Esophagus (tissue), 2 donors: ENCODE results near the gene A4GNT. TPM values are rescaled to one million over a fixed set of nuclear protein-coding genes. Genes with fewer than 3 reads are reported as not detected.

ENCODE experiments used
- H3K27ac ChIP-seq, 2 donors: one replicate each; pipeline ENCODE4 v1.5.1; 2013; ENCODE audit warnings: low read depth in 2 of 2, mild to moderate bottlenecking in 2 of 2, inconsistent platforms in 1 of 2, low read length in 1 of 2, moderate library complexity in 1 of 2
- H3K27me3 ChIP-seq, 2 donors: one replicate each; pipeline ENCODE4 v1.6.1; 2013; ENCODE audit warnings: low read length in 2 of 2, control low read depth in 1 of 2, mild to moderate bottlenecking in 1 of 2; ENCODE audit not compliant: insufficient read depth in 2 of 2, control insufficient read depth in 1 of 2
- H3K36me3 ChIP-seq, 2 donors: one replicate each; pipeline ENCODE4 v1.6.1; 2013; ENCODE audit warnings: low read length in 1 of 2; ENCODE audit not compliant: control insufficient read depth in 2 of 2, insufficient read depth in 2 of 2
- H3K4me1 ChIP-seq, 2 donors: one replicate each; pipeline ENCODE4 v1.6.1; 2013; ENCODE audit warnings: low read length in 1 of 2; ENCODE audit not compliant: control insufficient read depth in 2 of 2, insufficient read depth in 2 of 2
- H3K4me3 ChIP-seq, 2 donors: one replicate each; pipeline ENCODE4 v1.5.1; 2013; ENCODE audit warnings: low read length in 2 of 2, mild to moderate bottlenecking in 2 of 2, low read depth in 1 of 2, moderate library complexity in 1 of 2
- H3K9me3 ChIP-seq, 2 donors: one replicate each; pipeline ENCODE4 v1.6.1; 2013; ENCODE audit warnings: mild to moderate bottlenecking in 2 of 2, low read depth in 1 of 2, low read length in 1 of 2, moderate library complexity in 1 of 2; ENCODE audit not compliant: control insufficient read depth in 2 of 2, insufficient read depth in 1 of 2
- WGBS, 2 donors: extraction: QIAGEN DNeasy Blood & Tissue Kit; methylation state at CpG; one replicate each; pipeline ENCODE4 v1.1.7; 2013; 5-methylcytosine and 5-hydroxymethylcytosine counted together
- polyA plus RNA-seq, 2 donors: library from polyadenylated mRNA; stranded (reverse); fragments of 200-250 nt; gene quantifications; one replicate each; pipeline ENCODE4 v1.2.3, GENCODE V29; 2013
- donor health status: healthy with polysubstance abuse.
- donor health status: Bipolar disorder and iron deficiency.

A4GNT gene
- polyA plus RNA-seq, 2 donors: not detected

DNA sequence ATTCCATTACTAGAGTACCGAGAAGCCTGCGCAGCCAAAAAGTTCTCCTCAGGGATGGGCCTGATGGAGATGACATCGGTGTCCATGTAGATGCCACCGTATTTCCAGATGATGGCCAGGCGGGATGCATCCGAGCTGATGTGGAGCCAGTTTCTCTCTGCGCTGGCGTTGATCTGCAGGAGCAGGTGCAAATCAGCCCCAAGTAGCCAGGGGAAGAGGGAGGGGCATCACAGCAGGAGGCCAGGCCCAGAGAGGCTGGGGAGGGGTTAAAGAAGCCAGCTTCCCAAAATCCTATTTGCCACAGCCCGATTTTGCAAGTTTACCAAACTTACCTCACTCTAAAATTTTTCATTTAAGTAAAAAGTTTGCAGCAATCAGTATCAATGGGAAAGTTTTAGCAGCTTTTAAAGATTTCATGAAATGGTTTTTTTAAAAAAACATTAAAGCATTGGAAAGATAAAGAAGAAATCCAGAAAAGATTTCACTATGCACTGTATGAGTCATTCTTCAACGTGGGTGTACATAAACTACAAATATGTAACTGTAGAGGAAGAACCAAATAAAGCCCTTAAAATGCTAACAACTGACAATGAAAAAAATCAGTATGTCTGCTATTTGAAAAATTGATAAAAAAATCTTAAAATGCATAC is 7.4 kb downstream of the A4GNT start:
- Histone ChIP-seq H3K27ac (no peak overlapping the region), H3K4me3 (no peak overlapping the region), H3K9me3 (no peaks in the 10 kb centered on the region), H3K4me1 (peaks cover 0 to 7% of the 10 kb centered on the region in 2 donors), H3K27me3 (no peaks in the 10 kb centered on the region), H3K36me3 (no peaks in the 10 kb centered on the region)
- WGBS, 2 donors: 74 to 82% methylated on average over 10 of the region's 10 CpGs

DNA sequence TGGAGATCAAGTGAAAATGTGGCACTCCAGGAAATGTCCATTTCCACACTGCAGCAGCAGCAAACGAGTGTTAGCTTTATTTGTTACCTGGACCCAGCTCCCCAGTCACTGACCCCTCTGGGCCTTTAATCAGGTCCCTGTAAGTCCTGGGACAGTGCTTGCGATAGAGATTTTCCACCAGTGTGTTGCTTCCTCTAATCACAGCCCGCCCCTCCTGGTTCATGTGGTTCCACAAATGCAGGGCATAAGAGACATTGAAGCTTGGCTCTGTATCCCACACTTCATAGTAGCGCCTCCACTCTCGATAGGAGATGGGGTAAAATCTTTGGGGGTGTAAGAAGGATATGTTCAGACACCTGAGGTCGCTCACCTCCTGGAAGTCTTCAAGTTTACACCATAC is 8.0 kb downstream of the A4GNT start:
- 87 to 91% methylated on average over 6 of the region's 6 CpGs for WGBS, 2 donors
- H3K4me3 ChIP-seq: no peak overlapping the region
- H3K4me1 ChIP-seq: peaks cover 0 to 7% of the 10 kb centered on the region in 2 donors

GRCh38 chr3:138119423-138119766 is 12.8 kb downstream of the A4GNT start:
- Histone ChIP-seq H3K4me3 (no peak overlapping the region), H3K27me3 (no peaks in the 10 kb centered on the region), H3K9me3 (no peaks in the 10 kb centered on the region), H3K36me3 (no peaks in the 10 kb centered on the region), H3K4me1 (peaks cover 0 to 3% of the 10 kb centered on the region in 2 donors), H3K27ac (no peak overlapping the region)
- WGBS, 2 donors: 64 to 67% methylated on average over 4 of the region's 4 CpGs

More for the DNA sequence above, 8.0 kb downstream of the A4GNT start:
- H3K27me3 ChIP-seq: no peaks in the 10 kb centered on the region
- H3K36me3 ChIP-seq: no peaks in the 10 kb centered on the region
- no peaks in the 10 kb centered on the region for H3K9me3 ChIP-seq
- no peak overlapping the region for H3K27ac ChIP-seq

DNA sequence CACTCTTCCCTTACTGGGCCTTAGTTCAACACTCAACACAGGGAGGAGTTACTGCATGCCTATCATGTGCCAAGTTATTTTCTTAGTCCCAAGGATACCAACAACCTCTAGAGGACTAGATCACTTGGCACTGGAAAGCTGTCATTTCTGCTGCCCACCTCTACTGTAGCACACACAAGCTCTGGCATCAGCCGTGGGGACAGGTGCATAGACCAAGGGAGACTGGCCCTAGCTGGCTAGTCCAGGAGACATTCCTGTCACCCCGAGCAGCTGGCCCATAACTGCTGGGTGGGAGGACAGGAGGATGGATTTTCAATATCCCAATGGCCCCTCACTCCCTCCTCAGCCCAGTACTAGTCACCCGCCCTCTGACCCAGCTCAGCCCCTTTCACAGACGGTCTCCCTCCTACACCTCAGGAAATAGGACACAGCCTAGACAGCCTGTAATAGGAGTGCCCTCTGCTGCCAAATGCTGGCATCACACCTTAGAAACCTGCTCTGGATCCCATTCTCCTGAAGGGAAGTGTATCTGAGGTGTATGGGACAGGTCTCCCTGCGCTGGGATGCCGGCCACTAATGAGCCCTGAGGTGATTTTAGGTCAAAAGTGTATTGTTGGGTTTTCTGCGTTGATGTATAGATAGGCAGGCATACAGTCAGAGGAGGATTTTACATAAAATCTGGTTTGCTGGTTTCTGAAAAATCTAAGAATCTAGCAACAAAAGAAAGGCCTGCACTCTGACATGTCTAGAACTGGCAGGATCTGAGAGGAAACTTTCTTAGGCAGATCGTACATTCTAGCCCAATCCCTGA is 13.4 kb downstream of the A4GNT start:
- WGBS, 2 donors: 24 to 28% methylated on average over 8 of the region's 8 CpGs
- Histone ChIP-seq H3K4me1 (peaks cover 0 to 5% of the 10 kb centered on the region in 2 donors), H3K27me3 (no peaks in the 10 kb centered on the region), H3K9me3 (no peaks in the 10 kb centered on the region), H3K4me3 (no peak overlapping the region), H3K27ac (no peak overlapping the region), H3K36me3 (no peaks in the 10 kb centered on the region)

DNA sequence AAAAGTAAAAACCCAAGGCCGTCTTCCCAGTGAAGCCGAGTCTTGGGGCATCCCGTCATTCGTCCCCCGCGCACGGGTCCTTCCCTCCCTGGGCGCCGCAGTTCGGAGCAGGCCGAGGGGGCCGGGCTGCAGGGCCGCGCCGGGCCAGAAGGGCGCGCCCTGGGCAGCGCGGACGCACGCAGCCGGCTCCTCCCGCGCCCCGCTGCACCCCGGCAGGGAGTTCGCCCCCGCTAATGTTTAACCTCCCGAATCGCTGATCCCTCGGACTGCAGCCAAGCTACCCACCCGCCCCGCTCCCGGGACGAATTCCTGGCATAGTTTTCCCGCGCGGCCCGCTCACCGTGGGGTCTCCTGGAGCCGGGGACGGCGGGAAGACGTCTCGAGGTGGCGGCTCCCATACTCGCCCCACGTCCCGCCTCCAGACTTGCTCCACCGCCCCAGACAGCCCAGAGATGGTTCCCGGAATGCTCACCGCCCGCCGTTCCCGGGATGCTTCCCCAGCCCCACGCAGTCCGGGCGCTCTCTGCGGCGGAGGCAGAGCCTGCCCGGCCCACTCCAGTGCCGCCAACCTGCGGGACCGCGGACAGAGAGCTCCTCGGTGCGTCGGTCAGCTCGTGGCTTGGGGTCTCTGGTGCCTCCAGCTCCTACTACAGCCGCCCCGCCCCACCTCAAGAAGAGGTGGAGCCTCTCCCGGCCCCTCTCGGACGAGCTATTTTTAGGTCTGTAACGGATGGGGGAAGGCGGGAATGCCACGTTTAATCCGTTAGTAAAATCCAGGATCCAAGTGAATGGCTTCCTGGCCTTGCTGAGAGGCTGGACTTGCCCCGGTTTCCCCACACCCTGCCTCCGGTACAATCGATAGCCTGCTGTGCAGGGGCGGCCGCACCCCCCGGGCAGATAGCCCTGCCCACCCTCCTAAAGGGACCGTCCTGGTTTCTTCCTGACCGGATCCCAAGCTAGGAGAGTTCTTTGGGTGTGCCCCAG is 16.9 kb downstream of the A4GNT start, which contains the start of gene DZIP1L:
Gene DZIP1L, minus strand, starts transcription at position 621 of the 984 bp plus-strand sequence. CDS start 11,637 bp downstream, outside the sequence.
- Histone ChIP-seq H3K27ac (peak within 1 kb of the TSS; percentile 63 to 76), H3K4me1 (peaks cover 0 to 5% of the 10 kb centered on the region in 2 donors), H3K4me3 (peak within 1 kb of the TSS; percentile 51 to 54), H3K36me3 (no peaks in the 10 kb centered on the region), H3K27me3 (no peaks in the 10 kb centered on the region), H3K9me3 (no peaks in the 10 kb centered on the region)
- 1% methylated on average over 82 to 86 of the region's 86 CpGs for whole genome bisulfite sequencing, 2 donors

- peaks cover 0 to 5% of the 10 kb centered on the region in 2 donors for H3K4me1 ChIP-seq
These were observed 17.7 kb downstream of the A4GNT start for GRCh38 chr3:138114431-138114918.

GRCh38 chr3:138113326-138113725 is 18.9 kb downstream of the A4GNT start:
- H3K27me3 ChIP-seq: no peaks in the 10 kb centered on the region
- no peaks in the 10 kb centered on the region for H3K36me3 ChIP-seq
- H3K4me1 ChIP-seq: peaks cover 0 to 3% of the 10 kb centered on the region in 2 donors
- peak overlapping the region in 1 of 2 donors; percentile 53 for H3K27ac ChIP-seq
- 31 to 39% methylated on average over 1 of the region's 1 CpG for WGBS, 2 donors
- H3K9me3 ChIP-seq: no peaks in the 10 kb centered on the region
- no peak overlapping the region for H3K4me3 ChIP-seq

More at GRCh38 chr3:138114431-138114918, 17.7 kb downstream of the A4GNT start:
- Histone ChIP-seq H3K27ac (peak overlapping the region; percentile 63 to 76), H3K4me3 (peak overlapping the region; percentile 51 to 54), H3K27me3 (no peaks in the 10 kb centered on the region), H3K36me3 (no peaks in the 10 kb centered on the region), H3K9me3 (no peaks in the 10 kb centered on the region)
- 13 to 25% methylated on average over 9 of the region's 9 CpGs for WGBS, 2 donors

DNA sequence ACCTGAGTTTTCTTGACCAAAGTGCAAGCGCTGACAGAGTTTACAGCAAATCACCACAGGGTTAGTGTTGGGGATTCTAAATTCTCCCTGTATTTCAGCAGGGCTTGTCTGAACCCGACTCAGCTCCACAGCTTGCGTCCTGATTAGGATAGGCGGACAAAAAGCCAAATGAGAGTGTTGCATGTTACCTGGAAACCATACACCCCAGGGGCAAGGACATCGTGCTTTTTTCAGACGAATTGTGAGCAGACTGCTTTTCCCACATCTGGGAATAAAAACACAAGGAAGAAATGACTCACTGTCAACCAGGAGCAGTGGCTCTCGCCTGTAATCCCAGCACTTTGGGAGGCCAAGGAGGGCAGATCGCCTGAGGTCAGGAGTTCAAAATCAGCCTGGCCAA is 19.8 kb downstream of the A4GNT start:
- Histone ChIP-seq H3K27me3 (no peaks in the 10 kb centered on the region), H3K27ac (no peak overlapping the region)

GRCh38 chr3:138105598-138105997 is 26.6 kb downstream of the A4GNT start:
- no peaks in the 10 kb centered on the region for H3K9me3 ChIP-seq
- 97 to 100% methylated on average over 1 of the region's 1 CpG for WGBS, 2 donors

More for the DNA sequence above, 19.8 kb downstream of the A4GNT start:
- H3K4me1 ChIP-seq: peaks cover 0 to 3% of the 10 kb centered on the region in 2 donors
- no peak overlapping the region for H3K4me3 ChIP-seq
- 47 to 61% methylated on average over 8 of the region's 8 CpGs for WGBS, 2 donors
- H3K9me3 ChIP-seq: no peaks in the 10 kb centered on the region
- no peaks in the 10 kb centered on the region for H3K36me3 ChIP-seq

More at GRCh38 chr3:138105598-138105997, 26.6 kb downstream of the A4GNT start:
- H3K4me1 ChIP-seq: no peaks in the 10 kb centered on the region
- H3K27me3 ChIP-seq: no peaks in the 10 kb centered on the region
- H3K27ac ChIP-seq: no peak overlapping the region
- peaks cover 0 to 7% of the 10 kb centered on the region in 2 donors for H3K36me3 ChIP-seq
- H3K4me3 ChIP-seq: no peak overlapping the region
